Lower leg skin (tissue), 4 donors: ENCODE results near the gene OOSP3. TPM values are rescaled to one million over a fixed set of nuclear protein-coding genes. Genes with fewer than 3 reads are reported as not detected.

ENCODE experiments used
- DNase-seq, 2 donors: peaks; one replicate each; pipeline ENCODE4 v3.0.0-alpha.2; 2019; ENCODE audit warnings: low spot score in 2 of 2
- H3K4me3 ChIP-seq: fragments of 200-600 bp; sonication (generic); 2 replicates; pipeline ENCODE4 v1.5.1; 2017; ENCODE audit warnings: mild to moderate bottlenecking, low read depth; ENCODE audit not compliant: poor library complexity, severe bottlenecking
- CTCF ChIP-seq, 3 donors: fragments of 450-650 bp; IDR thresholded peaks; one replicate each; pipeline ENCODE4 v1.5.1; 2016; ENCODE audit warnings: antibody characterized with exemption in 3 of 3, mild to moderate bottlenecking in 3 of 3, moderate library complexity in 2 of 3
- POLR2A ChIP-seq, 2 donors: fragments of 450-650 bp; IDR thresholded peaks; one replicate each; pipeline ENCODE4 v1.6.1; 2016 to 2017; ENCODE audit warnings: antibody characterized with exemption in 2 of 2, mild to moderate bottlenecking in 1 of 2, moderate library complexity in 1 of 2
- WGBS, 2 donors: methylation state at CpG; one replicate each; pipeline ENCODE4 v1.1.5; 2018; 5-methylcytosine and 5-hydroxymethylcytosine counted together
- intact Hi-C: fragments of 100-400 bp; cut with DNase I; formaldehyde crosslinking; loops from one replicate; pipeline ENCODE4 v1.15.0; 2023; ENCODE audit warnings: low total_unique reads
- total RNA-seq, 4 donors: library from RNA; depleted of rRNA; stranded (reverse); fragments of >200 nt; gene quantifications; one replicate each; pipeline ENCODE4 v1.1.0, GENCODE V29; 2016

The OOSP3 gene
- total RNA-seq, 4 donors from 2014 or later, result not detected

- 45 to 52% methylated on average over 2 of the region's 2 CpGs for WGBS, 2 donors
- no peak overlapping the region for H3K4me3 ChIP-seq
- no peak for DNase-seq
- intact Hi-C loops, result no loop called here
- no peak for TF ChIP-seq POLR2A (IDR thresholded peaks at IDR 0.05)
- TF ChIP-seq CTCF (IDR thresholded peaks at IDR 0.05), result no peak
These were observed 23.7 kb upstream of the OOSP3 start for GRCh38 chr11:59854871-59855270.

- intact Hi-C loops, result no loop called here
- WGBS, 2 donors, result 56 to 62% methylated on average over 10 of the region's 10 CpGs
- DNase-seq, result no peak
- no peak for TF ChIP-seq POLR2A (IDR thresholded peaks at IDR 0.05)
- TF ChIP-seq CTCF (IDR thresholded peaks at IDR 0.05), result no peak
- no peak overlapping the region for H3K4me3 ChIP-seq
These were observed 20.8 kb upstream of the OOSP3 start for GRCh38 chr11:59857439-59858434.

- intact Hi-C loops, result no loop called here
- TF ChIP-seq POLR2A (IDR thresholded peaks at IDR 0.05), result no peak
- TF ChIP-seq CTCF (IDR thresholded peaks at IDR 0.05), result no peak
- no peak for DNase-seq
- H3K4me3 ChIP-seq, result no peak overlapping the region
These were observed 18.9 kb upstream of the OOSP3 start for GRCh38 chr11:59859673-59860072.

- intact Hi-C loops, result no loop called here
- 70 to 76% methylated on average over 3 of the region's 3 CpGs for WGBS, 2 donors
- no peak for DNase-seq
- TF ChIP-seq CTCF (IDR thresholded peaks at IDR 0.05) (no peak), POLR2A (IDR thresholded peaks at IDR 0.05) (no peak)
- no peak overlapping the region for H3K4me3 ChIP-seq
These were observed 16.3 kb upstream of the OOSP3 start for GRCh38 chr11:59862252-59862651.

GRCh38 chr11:59865031-59865430 is 13.6 kb upstream of the OOSP3 start:
- TF ChIP-seq POLR2A (IDR thresholded peaks at IDR 0.05) (no peak), CTCF (IDR thresholded peaks at IDR 0.05) (no peak)
- no peak overlapping the region for H3K4me3 ChIP-seq
- 67 to 73% methylated on average over 1 of the region's 1 CpG for WGBS, 2 donors
- intact Hi-C loops, result no loop called here
- no peak for DNase-seq
